ENCODE data around the gene IGF2BP3. TPM values are rescaled to one million over a fixed set of nuclear protein-coding genes. Genes with fewer than 3 reads are reported as not detected.

IGF2BP3 gene
- total RNA-seq, 4 donors from 2014 or later = 0.13 to 0.35 TPM; not detected in 2

DNA sequence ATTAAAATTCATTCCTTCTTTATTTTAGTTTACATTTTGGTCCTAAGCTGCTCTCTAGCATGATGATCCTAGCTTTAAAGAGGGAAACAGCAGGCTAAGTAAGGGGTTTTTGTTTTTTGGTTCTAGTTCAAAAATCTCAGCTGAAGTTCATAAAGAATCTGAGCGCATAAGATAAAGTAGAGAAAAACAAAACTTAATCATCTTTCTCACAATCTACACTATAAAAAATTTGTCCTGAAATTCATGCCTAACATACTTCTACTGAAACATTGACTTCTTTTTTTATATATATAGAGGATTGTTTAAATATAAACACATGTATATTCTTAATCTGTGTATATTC is 6.8 kb upstream of the IGF2BP3 start:
- Histone ChIP-seq H3K9me3 (peaks cover 0 to 4% (median 0%) of the 10 kb centered on the region in 3 donors), H3K4me1 (peaks cover 0 to 15% (median 9%) of the 10 kb centered on the region in 3 donors), H3K27me3 (peaks cover 94% of the 10 kb centered on the region), H3K27ac (no peak overlapping the region), H3K4me3 (no peak overlapping the region), H3K36me3 (no peaks in the 10 kb centered on the region)
- ATAC-seq = no peak
- WGBS, 2 donors (ENCODE audit: low coverage in 1 of 2) = 80 to 85% methylated on average over 1 of the region's 1 CpG
- TF ChIP-seq POLR2AphosphoS5 (IDR thresholded peaks at IDR 0.05) = no peak
- TF ChIP-seq POLR2A (IDR thresholded peaks at IDR 0.05) = no peak

DNA sequence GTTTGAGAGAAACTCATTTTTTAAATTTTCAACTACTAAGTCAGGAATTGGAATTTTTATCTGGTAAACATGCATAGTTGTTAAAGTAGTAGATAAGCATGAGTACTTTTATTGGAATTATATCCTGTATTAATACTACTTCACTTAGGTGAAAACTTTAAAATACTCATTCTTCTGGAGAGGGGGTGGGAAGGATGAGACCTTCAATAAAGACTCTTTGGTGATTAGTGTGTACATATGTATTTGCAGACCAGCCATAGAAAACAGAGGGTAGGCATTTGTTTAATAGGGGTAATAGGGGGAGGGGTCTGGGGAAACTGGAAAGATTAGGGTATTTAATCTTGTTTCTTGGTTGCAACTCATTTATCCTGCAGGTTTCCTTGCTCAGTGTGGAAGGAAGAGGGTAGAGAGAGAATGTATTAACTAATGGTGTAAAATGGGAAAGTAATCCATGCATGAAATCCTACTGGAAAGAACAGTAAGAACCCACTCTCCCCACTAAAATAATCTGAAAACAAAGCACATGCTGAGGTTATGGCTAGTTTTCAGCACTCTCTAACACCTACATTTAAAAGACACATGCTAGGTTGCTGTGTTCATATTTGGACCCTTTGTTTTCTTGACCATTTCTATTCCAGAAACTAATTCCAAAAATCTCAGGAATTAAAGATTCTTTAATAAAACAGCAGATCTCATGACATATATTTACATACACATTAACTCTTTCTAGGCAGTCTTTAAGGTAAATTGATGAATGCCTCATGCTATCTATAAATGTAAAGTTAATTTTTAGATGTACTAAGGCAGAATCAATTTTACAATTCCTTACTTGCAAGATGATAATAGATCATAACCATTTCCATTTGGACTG is 6.2 kb upstream of the IGF2BP3 start:
- Histone ChIP-seq H3K27ac (no peak overlapping the region), H3K4me3 (no peak overlapping the region), H3K36me3 (no peaks in the 10 kb centered on the region), H3K9me3 (peaks cover 0 to 4% (median 0%) of the 10 kb centered on the region in 3 donors), H3K27me3 (peaks cover 97% of the 10 kb centered on the region), H3K4me1 (peaks cover 0 to 16% (median 9%) of the 10 kb centered on the region in 3 donors)
- TF ChIP-seq POLR2A (IDR thresholded peaks at IDR 0.05) (no peak), EP300 (IDR thresholded peaks at IDR 0.05) (no peak), POLR2AphosphoS5 (IDR thresholded peaks at IDR 0.05) (no peak)
- TF ChIP-seq, protein P1, sequence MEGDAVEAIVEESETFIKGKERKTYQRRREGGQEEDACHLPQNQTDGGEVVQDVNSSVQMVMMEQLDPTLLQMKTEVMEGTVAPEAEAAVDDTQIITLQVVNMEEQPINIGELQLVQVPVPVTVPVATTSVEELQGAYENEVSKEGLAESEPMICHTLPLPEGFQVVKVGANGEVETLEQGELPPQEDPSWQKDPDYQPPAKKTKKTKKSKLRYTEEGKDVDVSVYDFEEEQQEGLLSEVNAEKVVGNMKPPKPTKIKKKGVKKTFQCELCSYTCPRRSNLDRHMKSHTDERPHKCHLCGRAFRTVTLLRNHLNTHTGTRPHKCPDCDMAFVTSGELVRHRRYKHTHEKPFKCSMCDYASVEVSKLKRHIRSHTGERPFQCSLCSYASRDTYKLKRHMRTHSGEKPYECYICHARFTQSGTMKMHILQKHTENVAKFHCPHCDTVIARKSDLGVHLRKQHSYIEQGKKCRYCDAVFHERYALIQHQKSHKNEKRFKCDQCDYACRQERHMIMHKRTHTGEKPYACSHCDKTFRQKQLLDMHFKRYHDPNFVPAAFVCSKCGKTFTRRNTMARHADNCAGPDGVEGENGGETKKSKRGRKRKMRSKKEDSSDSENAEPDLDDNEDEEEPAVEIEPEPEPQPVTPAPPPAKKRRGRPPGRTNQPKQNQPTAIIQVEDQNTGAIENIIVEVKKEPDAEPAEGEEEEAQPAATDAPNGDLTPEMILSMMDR (IDR thresholded peaks at IDR 0.05) = no peak
- no peak for ATAC-seq

DNA sequence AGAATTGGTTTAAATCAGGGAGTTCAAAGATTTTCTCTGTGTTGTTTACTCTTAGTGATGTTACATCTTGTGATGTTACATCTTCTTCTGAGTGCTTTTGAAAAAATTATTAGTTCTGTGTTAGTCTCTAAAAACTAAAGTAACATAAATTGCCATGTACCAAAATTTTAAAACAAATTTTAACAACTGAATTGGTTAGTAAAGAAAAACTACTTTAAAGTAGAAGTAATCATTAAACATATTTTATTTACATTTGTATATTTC is 5.2 kb upstream of the IGF2BP3 start:
- peaks cover 100% of the 10 kb centered on the region for H3K27me3 ChIP-seq
- ATAC-seq = no peak
- H3K4me1 ChIP-seq = peaks cover 0 to 27% (median 16%) of the 10 kb centered on the region in 3 donors
- TF ChIP-seq, protein P1 (IDR thresholded peaks at IDR 0.05) = no peak
- TF ChIP-seq EP300 (IDR thresholded peaks at IDR 0.05) (no peak), POLR2A (IDR thresholded peaks at IDR 0.05) (no peak), POLR2AphosphoS5 (IDR thresholded peaks at IDR 0.05) (no peak)
- no peak overlapping the region for H3K4me3 ChIP-seq
- H3K36me3 ChIP-seq = no peaks in the 10 kb centered on the region
- H3K9me3 ChIP-seq = peaks cover 0 to 4% (median 0%) of the 10 kb centered on the region in 3 donors
- H3K27ac ChIP-seq = no peak overlapping the region

DNA sequence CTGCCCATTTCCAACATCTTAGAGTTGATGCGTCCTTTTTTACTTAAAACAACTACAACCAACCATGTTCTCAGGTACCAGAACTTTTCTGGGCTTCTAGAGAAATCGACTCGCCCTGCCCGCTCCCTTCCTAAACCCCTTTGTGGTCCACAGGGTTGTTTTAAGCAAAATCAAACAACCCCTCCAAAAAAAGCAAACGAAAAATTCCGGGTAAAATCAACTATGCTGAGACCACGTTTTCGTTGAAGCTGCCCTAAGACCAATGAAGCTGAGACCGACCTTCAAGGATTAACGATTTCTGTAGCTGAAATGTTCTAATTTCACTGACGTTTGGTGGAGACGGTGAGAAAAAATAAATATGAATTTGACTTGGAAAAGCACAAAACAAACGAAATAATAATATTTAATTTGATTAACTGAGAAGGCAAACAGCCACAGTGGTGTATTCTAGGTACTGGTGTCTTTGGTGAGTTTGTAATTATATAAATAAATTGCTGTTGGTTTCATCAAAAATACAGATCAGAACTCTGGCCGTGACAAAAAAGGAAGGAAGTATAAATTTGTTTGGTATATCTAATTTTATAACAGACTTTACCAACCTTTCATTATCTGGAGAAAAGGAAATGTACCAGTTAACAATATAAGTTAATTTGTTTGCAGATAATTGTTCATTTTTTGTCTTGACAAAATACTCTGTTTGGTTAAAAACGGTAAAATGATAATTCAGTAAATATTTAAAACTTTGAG is 4.7 kb upstream of the IGF2BP3 start:
- no peak overlapping the region for H3K27ac ChIP-seq
- TF ChIP-seq, protein P1 (IDR thresholded peaks at IDR 0.05) = no peak
- TF ChIP-seq POLR2AphosphoS5 (IDR thresholded peaks at IDR 0.05) (no peak), EP300 (IDR thresholded peaks at IDR 0.05) (no peak), POLR2A (IDR thresholded peaks at IDR 0.05) (no peak)
- 5 to 7% methylated on average over 10 to 14 of the region's 15 CpGs for WGBS, 2 donors (ENCODE audit: low coverage in 1 of 2)
- H3K4me1 ChIP-seq = peaks cover 0 to 32% (median 21%) of the 10 kb centered on the region in 3 donors
- H3K36me3 ChIP-seq = no peaks in the 10 kb centered on the region
- H3K27me3 ChIP-seq = peaks cover 100% of the 10 kb centered on the region
- ATAC-seq = no peak
- H3K9me3 ChIP-seq = peaks cover 0 to 4% (median 0%) of the 10 kb centered on the region in 3 donors
- H3K4me3 ChIP-seq = peak overlapping the region in 1 of 2 donors; percentile 33

DNA sequence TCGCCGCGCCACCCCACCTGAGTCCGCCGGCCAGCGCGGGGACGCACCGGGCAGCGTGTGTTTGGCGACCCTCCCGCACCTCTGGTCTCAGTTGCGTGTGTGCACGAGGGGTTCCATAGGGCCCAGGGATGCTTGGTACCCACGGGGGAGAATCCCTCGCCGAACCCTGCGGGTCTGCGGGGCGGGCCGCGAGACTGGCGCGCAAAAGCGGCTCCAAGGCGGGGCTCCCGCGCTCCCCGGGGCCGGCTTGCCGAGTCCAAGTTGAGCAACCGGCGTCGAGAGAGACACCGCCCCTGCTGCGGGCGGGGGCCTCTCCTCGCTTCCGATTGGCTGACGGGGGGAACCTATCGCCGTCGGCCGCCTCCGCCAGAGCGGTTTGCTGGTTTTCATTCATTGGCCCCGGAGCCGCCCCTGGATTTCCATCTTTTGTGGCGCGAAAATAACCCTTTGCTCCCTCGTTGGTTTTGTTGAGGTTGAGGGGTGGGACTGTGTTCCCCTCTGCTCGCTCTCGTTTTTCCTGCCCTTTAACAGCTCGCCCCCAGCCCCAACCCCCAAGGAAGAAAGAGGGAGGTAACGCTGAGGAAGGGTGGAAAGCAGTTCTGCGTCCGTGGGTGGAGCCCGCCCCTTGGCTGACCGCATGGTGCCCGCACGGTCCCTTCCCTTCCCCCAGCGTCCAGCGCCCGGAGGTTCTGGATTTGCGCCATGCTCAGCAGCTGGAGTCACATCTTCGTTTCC is 4.0 kb upstream of the IGF2BP3 start:
- peaks cover 0 to 39% (median 28%) of the 10 kb centered on the region in 3 donors for H3K4me1 ChIP-seq
- H3K4me3 ChIP-seq = peak overlapping the region in 1 of 2 donors; percentile 33
- peak; percentile 70 for ATAC-seq
- H3K27ac ChIP-seq = no peak overlapping the region
- 0 to 3% methylated on average over 7 to 9 of the region's 66 CpGs for WGBS, 2 donors (ENCODE audit: low coverage in 1 of 2)
- TF ChIP-seq EP300 (IDR thresholded peaks at IDR 0.05) (no peak), POLR2A (IDR thresholded peaks at IDR 0.05) (no peak), POLR2AphosphoS5 (IDR thresholded peaks at IDR 0.05) (no peak)
- TF ChIP-seq, protein P1 (IDR thresholded peaks at IDR 0.05) = no peak
- H3K27me3 ChIP-seq = peaks cover 100% of the 10 kb centered on the region
- peaks cover 0 to 4% (median 0%) of the 10 kb centered on the region in 3 donors for H3K9me3 ChIP-seq
- no peaks in the 10 kb centered on the region for H3K36me3 ChIP-seq

Data from gastroesophageal sphincter (tissue), 4 donors.